HepG2 (cell line): ENCODE data around the gene TMCO4. TPM values are rescaled to one million over a fixed set of nuclear protein-coding genes. Genes with fewer than 3 reads are reported as not detected.
A peak's percentile ranks its signal among the peaks of the same experiment; 100 is the strongest.

Experiments
- ATAC-seq: fragments of 200-7000 bp; cut with Tn5 transposase; 3 replicates; pipeline ENCODE4 v1.9.1; 2020; ENCODE audit warnings: mild to moderate bottlenecking, moderate library complexity
- BruUV-seq: library from RNA; stranded (reverse); fragments of 400-500 nt; replicated peaks from 2 replicates; lab custom pipeline; 2021; lab: Mats Ljungman, UMichigan
- CTCF ChIA-PET: fragments of 300-600 bp; formaldehyde crosslinking; extraction: SDS; loops from one replicate; lab custom pipeline; 2021; ENCODE audit warnings: low total read pairs, inconsistent platforms, low intra/inter-chr PET ratio; lab: Yijun Ruan, JAX
- POLR2A ChIA-PET: fragments of 350-600 bp; sonication (Branson Sonifier 250); formaldehyde crosslinking; loops from one replicate; lab custom pipeline; 2020; ENCODE audit warnings: antibody characterized with exemption, inconsistent platforms; lab: Yijun Ruan, JAX
- DNase-seq: peaks from one replicate; pipeline ENCODE4 v3.0.0-alpha.2; 2015; ENCODE audit warnings: low spot score
- FAIRE-seq: peaks from 3 replicates; lab custom pipeline; 2011; peaks lifted over from hg19 to GRCh38; lab: Jason Lieb, UNC
- H2AFZ ChIP-seq: one replicate; pipeline ENCODE4 v1.6.1; 2011; ENCODE audit warnings: low read length, inconsistent platforms
- H3K27ac ChIP-seq: fragments of 300-600 bp; 3 replicates; pipeline ENCODE4 v1.8.0; 2011; ENCODE audit warnings: mixed run types, mild to moderate bottlenecking, mixed read lengths, low read length, inconsistent platforms; ENCODE audit not compliant: insufficient read depth; ENCODE audit errors: extremely low read length
- H3K27me3 ChIP-seq, 2 experiments: fragments of 200-600 bp in 1 of 2; 2 replicates in 1 of 2; 3 replicates in 1 of 2; pipeline versions ENCODE4 v1.6.0 to v1.8.0; 2011; ENCODE audit warnings: low read length in 2 of 2, mild to moderate bottlenecking in 2 of 2, moderate library complexity in 2 of 2, inconsistent platforms in 1 of 2; ENCODE audit not compliant: insufficient read depth in 2 of 2, control insufficient read depth in 1 of 2
- H3K36me3 ChIP-seq, 2 experiments: fragments of 200-600 bp in 1 of 2; replicated peaks in 1 of 2; 2 replicates in 1 of 2; 3 replicates in 1 of 2; pipeline versions ENCODE4 v1.5.1 to v1.8.0; 2011; ENCODE audit warnings: low read length in 2 of 2, inconsistent platforms in 1 of 2; ENCODE audit not compliant: insufficient read depth in 2 of 2, control insufficient read depth in 1 of 2
- H3K4me1 ChIP-seq: 2 replicates; pipeline ENCODE4 v1.5.1; 2012; ENCODE audit warnings: low read length, inconsistent platforms; ENCODE audit not compliant: insufficient read depth
- H3K4me2 ChIP-seq: 2 replicates; pipeline ENCODE4 v1.6.0; 2011; ENCODE audit warnings: low read depth, low read length, inconsistent platforms
- H3K4me3 ChIP-seq, 3 experiments: fragments of 200-600 bp in 1 of 3; sonication (generic), shearing (Covaris generic) in 1 of 3; replicated peaks in 1 of 3; 2 replicates each; pipeline ENCODE4 v1.5.1; 2011 to 2016; ENCODE audit warnings: low read length in 3 of 3, inconsistent platforms in 2 of 3, low read depth in 2 of 3, mild to moderate bottlenecking in 2 of 3, control low read depth in 1 of 3, mixed read lengths in 1 of 3; ENCODE audit not compliant: insufficient read depth in 1 of 3
- H3K79me2 ChIP-seq: one replicate; pipeline ENCODE4 v1.6.1; 2011; ENCODE audit warnings: low read length, inconsistent platforms; ENCODE audit not compliant: insufficient read depth
- H3K9ac ChIP-seq: 2 replicates; pipeline ENCODE4 v1.6.0; 2011; ENCODE audit warnings: mild to moderate bottlenecking, low read depth, low read length, inconsistent platforms; ENCODE audit not compliant: insufficient read depth
- H3K9me3 ChIP-seq: 2 replicates; pipeline ENCODE4 v1.5.1; 2012; ENCODE audit warnings: mild to moderate bottlenecking, low read length
- H4K20me1 ChIP-seq: 2 replicates; pipeline ENCODE4 v1.6.0; 2011; ENCODE audit warnings: inconsistent platforms, mild to moderate bottlenecking, low read length, moderate library complexity; ENCODE audit not compliant: insufficient read depth
- MEIS2 ChIP-seq: sonication (generic); formaldehyde crosslinking; IDR thresholded peaks from 2 replicates; pipeline ENCODE4 v1.9.0; 2021; ENCODE audit warnings: mild to moderate bottlenecking, missing genetic modification reagents
- RAD21 ChIP-seq: fragments of 450-650 bp; formaldehyde crosslinking; IDR thresholded peaks from 2 replicates; pipeline ENCODE4 v1.5.0; 2020; ENCODE audit warnings: mild to moderate bottlenecking
- SMC3 ChIP-seq: IDR thresholded peaks from 2 replicates; pipeline ENCODE4 v1.6.1; 2011; ENCODE audit warnings: low read length, improper control_type of control experiment
- STAG1 ChIP-seq: sonication (generic); formaldehyde crosslinking; IDR thresholded peaks from 2 replicates; pipeline ENCODE4 v1.4.0; 2020; ENCODE audit warnings: missing genetic modification reagents
- YEATS4 ChIP-seq: sonication (generic); formaldehyde crosslinking; IDR thresholded peaks from 2 replicates; pipeline ENCODE4 v1.4.0; 2020; ENCODE audit warnings: missing genetic modification reagents, borderline replicate concordance
- ZNF121 ChIP-seq: sonication (generic); formaldehyde crosslinking; IDR thresholded peaks from 2 replicates; pipeline ENCODE4 v1.5.0; 2020; ENCODE audit warnings: mild to moderate bottlenecking, missing genetic modification reagents
- ZNF382 ChIP-seq: sonication (generic); formaldehyde crosslinking; IDR thresholded peaks from 2 replicates; pipeline ENCODE4 v1.5.0; 2020; ENCODE audit warnings: missing genetic modification reagents, mild to moderate bottlenecking, borderline replicate concordance
- ZNF891 ChIP-seq: sonication (generic); formaldehyde crosslinking; IDR thresholded peaks from 2 replicates; pipeline ENCODE4 v1.5.0; 2020; ENCODE audit warnings: mild to moderate bottlenecking, missing genetic modification reagents
- WGBS: methylation state at CpG from one replicate; pipeline ENCODE4 v1.1.6; 2017; ENCODE audit warnings: low lambda C conversion rate; 5-methylcytosine and 5-hydroxymethylcytosine counted together
- in situ Hi-C: cut with HindIII; loops from 2 replicates; pipeline ENCODE4 v1.10.0; 2017; ENCODE audit warnings: low pct_unique_long_range_greater_than_20kb; ENCODE audit not compliant: extremely low pct_ligation_motif_present
- intact Hi-C: fragments of 100-400 bp; cut with micrococcal nuclease; formaldehyde crosslinking; loops from one replicate; pipeline ENCODE4 v1.10.0; 2022; ENCODE audit not compliant: unreplicated experiment
- polyA plus RNA-seq, 8 experiments: library from polyadenylated mRNA; depleted of rRNA in 3 of 8; stranded (reverse) in 7 of 8; unstranded in 1 of 8; fragments of >200 nt; fragmentation: Illumina TruSeq in 4 of 8; extraction: Trizol in 4 of 8; gene quantifications; 2 replicates each; pipeline versions ENCODE4 v1.2.1 to v1.2.3, GENCODE V29; 2011 to 2016; ENCODE audit warnings: low read depth in 4 of 8, missing spikeins in 1 of 8, mixed read lengths in 1 of 8; ENCODE audit not compliant: insufficient read depth in 1 of 8
- total RNA-seq, 5 experiments: library from RNA; depleted of rRNA; stranded (reverse); fragments of >200 nt; fragmentation: Illumina TruSeq; extraction: Trizol; gene quantifications; 2 replicates each; pipeline ENCODE4 v1.2.3, GENCODE V29; 2016; ENCODE audit warnings: low read depth in 1 of 5
- TF ChIP-seq, protein P1 (sequence below): sonication (generic); formaldehyde crosslinking; IDR thresholded peaks from 2 replicates; pipeline ENCODE4 v1.4.0; 2020; ENCODE audit warnings: missing genetic modification reagents, mild to moderate bottlenecking, borderline replicate concordance
- TF ChIP-seq, protein P2 (sequence below): sonication (generic); formaldehyde crosslinking; IDR thresholded peaks from 2 replicates; pipeline ENCODE4 v1.5.0; 2020; ENCODE audit warnings: mild to moderate bottlenecking, missing genetic modification reagents, moderate library complexity
- TF ChIP-seq, protein P3 (sequence below): sonication (generic); formaldehyde crosslinking; IDR thresholded peaks from 2 replicates; pipeline ENCODE4 v1.4.0; 2020; ENCODE audit warnings: mild to moderate bottlenecking, missing genetic modification reagents, borderline replicate concordance

TMCO4 gene
- total and polyA plus RNA-seq, 2 of the 13 experiments (the other 11 are each of a cell fraction or from before 2014, with no cell fraction given): 2.1 to 4.1 TPM

DNA sequence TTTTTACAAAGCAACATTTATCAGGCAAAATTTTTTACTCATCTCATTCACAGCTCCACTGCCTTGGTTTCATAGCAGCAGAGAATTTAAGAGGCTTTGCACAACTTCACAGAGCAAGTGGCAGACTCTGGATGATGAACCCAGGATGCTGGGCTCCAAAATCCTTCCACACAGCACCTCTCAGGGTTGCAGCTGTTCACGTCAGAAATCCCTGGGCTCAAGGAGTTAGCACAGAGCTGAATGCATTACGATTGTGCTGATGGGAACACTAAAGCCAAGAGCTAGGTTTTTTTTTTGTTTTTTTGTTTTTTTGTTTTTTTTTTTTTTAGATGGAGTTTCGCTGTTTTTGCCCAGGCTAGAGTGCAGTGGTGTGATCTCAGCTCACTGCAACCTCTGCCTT is 137.4 kb downstream of the TMCO4 start:
- intact Hi-C loops: no loop called here
- no peak overlapping the region for H3K4me2 ChIP-seq
- POLR2A ChIA-PET: no interaction called here

DNA sequence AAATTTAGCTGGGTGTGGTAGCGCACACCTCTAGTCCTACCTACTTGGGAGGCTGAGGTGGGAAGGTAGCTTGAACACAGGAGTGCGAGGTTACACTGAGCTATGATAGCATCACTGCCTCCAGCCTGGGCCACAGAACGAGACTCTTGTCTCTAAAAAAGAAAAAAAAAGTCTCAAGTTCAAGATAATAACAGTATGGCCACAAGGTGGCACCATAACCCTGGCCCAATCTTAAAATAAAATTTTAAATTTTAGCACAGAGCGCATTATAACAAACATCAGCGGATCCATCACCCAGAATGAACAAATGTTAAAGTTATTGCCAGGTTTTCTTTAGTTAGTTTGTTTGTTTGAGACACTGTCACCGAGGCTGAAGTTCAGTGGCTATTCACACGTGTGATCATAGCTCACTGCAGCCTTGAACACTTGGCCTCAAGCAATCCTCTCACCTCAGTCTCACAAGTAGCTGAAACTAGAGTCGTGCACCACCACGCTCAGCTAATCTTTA is 137.9 kb downstream of the TMCO4 start:
- no TSS peak for BruUV-seq
- POLR2A ChIA-PET: no interaction called here
- TF ChIP-seq STAG1 (CRISPR knock-in tag): peak; percentile 52
- TF ChIP-seq, protein P1, sequence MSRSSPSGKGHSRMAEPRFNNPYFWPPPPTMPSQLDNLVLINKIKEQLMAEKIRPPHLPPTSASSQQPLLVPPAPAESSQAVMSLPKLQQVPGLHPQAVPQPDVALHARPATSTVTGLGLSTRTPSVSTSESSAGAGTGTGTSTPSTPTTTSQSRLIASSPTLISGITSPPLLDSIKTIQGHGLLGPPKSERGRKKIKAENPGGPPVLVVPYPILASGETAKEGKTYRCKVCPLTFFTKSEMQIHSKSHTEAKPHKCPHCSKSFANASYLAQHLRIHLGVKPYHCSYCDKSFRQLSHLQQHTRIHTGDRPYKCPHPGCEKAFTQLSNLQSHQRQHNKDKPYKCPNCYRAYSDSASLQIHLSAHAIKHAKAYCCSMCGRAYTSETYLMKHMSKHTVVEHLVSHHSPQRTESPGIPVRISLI (CRISPR knock-in tag): peak; percentile 90
- TF ChIP-seq, protein P2, sequence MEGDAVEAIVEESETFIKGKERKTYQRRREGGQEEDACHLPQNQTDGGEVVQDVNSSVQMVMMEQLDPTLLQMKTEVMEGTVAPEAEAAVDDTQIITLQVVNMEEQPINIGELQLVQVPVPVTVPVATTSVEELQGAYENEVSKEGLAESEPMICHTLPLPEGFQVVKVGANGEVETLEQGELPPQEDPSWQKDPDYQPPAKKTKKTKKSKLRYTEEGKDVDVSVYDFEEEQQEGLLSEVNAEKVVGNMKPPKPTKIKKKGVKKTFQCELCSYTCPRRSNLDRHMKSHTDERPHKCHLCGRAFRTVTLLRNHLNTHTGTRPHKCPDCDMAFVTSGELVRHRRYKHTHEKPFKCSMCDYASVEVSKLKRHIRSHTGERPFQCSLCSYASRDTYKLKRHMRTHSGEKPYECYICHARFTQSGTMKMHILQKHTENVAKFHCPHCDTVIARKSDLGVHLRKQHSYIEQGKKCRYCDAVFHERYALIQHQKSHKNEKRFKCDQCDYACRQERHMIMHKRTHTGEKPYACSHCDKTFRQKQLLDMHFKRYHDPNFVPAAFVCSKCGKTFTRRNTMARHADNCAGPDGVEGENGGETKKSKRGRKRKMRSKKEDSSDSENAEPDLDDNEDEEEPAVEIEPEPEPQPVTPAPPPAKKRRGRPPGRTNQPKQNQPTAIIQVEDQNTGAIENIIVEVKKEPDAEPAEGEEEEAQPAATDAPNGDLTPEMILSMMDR (CRISPR knock-in tag): peak; percentile 61
- peak; percentile 28; the same call in 1 of the 2 replicates for TF ChIP-seq RAD21
- peak; percentile 25; the same call in 1 of the 2 replicates for TF ChIP-seq SMC3
- no peak for TF ChIP-seq YEATS4 (CRISPR knock-in tag)
- peak; percentile 83 for TF ChIP-seq ZNF121 (CRISPR knock-in tag)
- TF ChIP-seq, protein P3, sequence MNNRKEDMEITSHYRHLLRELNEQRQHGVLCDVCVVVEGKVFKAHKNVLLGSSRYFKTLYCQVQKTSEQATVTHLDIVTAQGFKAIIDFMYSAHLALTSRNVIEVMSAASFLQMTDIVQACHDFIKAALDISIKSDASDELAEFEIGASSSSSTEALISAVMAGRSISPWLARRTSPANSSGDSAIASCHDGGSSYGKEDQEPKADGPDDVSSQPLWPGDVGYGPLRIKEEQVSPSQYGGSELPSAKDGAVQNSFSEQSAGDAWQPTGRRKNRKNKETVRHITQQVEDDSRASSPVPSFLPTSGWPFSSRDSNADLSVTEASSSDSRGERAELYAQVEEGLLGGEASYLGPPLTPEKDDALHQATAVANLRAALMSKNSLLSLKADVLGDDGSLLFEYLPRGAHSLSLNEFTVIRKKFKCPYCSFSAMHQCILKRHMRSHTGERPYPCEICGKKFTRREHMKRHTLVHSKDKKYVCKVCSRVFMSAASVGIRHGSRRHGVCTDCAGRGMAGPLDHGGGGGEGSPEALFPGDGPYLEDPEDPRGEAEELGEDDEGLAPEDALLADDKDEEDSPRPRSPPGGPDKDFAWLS (CRISPR knock-in tag): no peak

More for the DNA sequence above, 137.4 kb downstream of the TMCO4 start:
- DNase-seq (no peak), ATAC-seq (no peak), FAIRE-seq (no peak)
- Histone ChIP-seq H3K9ac (no peak overlapping the region), H3K4me3 (no peak overlapping the region), H4K20me1 (no peaks in the 10 kb centered on the region), H3K27ac (no peak overlapping the region), H3K4me1 (peaks cover 21% of the 10 kb centered on the region), H3K36me3 (no peaks in the 10 kb centered on the region), H2AFZ (no peak overlapping the region), H3K27me3 (peaks cover 8 to 36% of the 10 kb centered on the region in 2 experiments; a peak in 4 of 5 replicates), H3K79me2 (no peaks in the 10 kb centered on the region), H3K9me3 (no peaks in the 10 kb centered on the region)
- WGBS: 43% methylated on average over 3 of the region's 3 CpGs
- in situ Hi-C loops: loop anchor here (5.0 kb wide), 1 partner anchor 40 kb away; no protein-coding TSS in a partner anchor
- CTCF ChIA-PET: interaction anchor here (1.1 to 2.1 kb wide), 2 partner anchors 42 to 153 kb away, joined by 3 to 9 read pairs; partner anchors contain the start of gene RNF186
- BruUV-seq: no TSS peak
- TF ChIP-seq MEIS2 (CRISPR knock-in tag) (no peak), ZNF891 (CRISPR knock-in tag) (no peak), ZNF382 (no peak)

More for the DNA sequence above, 137.9 kb downstream of the TMCO4 start:
- CTCF ChIA-PET: interaction anchor here (1.1 to 2.1 kb wide), 2 partner anchors 43 to 154 kb away, joined by 3 to 9 read pairs; partner anchors contain the start of gene RNF186
- in situ Hi-C loops: loop anchor here (5.0 kb wide), 1 partner anchor 41 kb away; no protein-coding TSS in a partner anchor
- WGBS: 6% methylated on average over 9 of the region's 9 CpGs
- Histone ChIP-seq H3K27ac (no peak overlapping the region), H3K4me2 (no peak overlapping the region), H2AFZ (no peak overlapping the region), H3K4me3 (no peak overlapping the region), H3K79me2 (no peaks in the 10 kb centered on the region), H4K20me1 (no peaks in the 10 kb centered on the region), H3K9ac (no peak overlapping the region), H3K4me1 (peaks cover 21% of the 10 kb centered on the region), H3K9me3 (no peaks in the 10 kb centered on the region), H3K36me3 (no peaks in the 10 kb centered on the region), H3K27me3 (peaks cover 8 to 32% of the 10 kb centered on the region in 2 experiments; a peak in 4 of 5 replicates)
- DNase-seq: no peak
- intact Hi-C loops: no loop called here
- FAIRE-seq: peak; percentile 48
- ATAC-seq: no peak
